Left ventricle myocardium superior (tissue), 1 donor: ENCODE results near the gene CCDC188. TPM values are rescaled to one million over a fixed set of nuclear protein-coding genes. Genes with fewer than 3 reads are reported as not detected.

ENCODE experiments used
- ATAC-seq: fragments of 200-7000 bp; cut with Tn5 transposase; one replicate; pipeline ENCODE4 v1.9.1; 2020; ENCODE audit warnings: mild to moderate bottlenecking, moderate library complexity
- DNase-seq: peaks from one replicate; pipeline ENCODE4 v3.0.0-alpha.2; 2020
- intact Hi-C: fragments of 100-400 bp; cut with micrococcal nuclease; formaldehyde crosslinking; loops from one replicate; pipeline ENCODE4 v1.11.0; 2022
- long read RNA-seq: library from polyadenylated mRNA; unstranded; transcript quantifications from one replicate; pipeline ENCODE4 v2.0.0, GENCODE V29; 2021
- total RNA-seq: library from RNA; stranded (reverse); fragmentation: NEBNext Ultra II Directional; extraction: Animal tissue kit (Norgen Biotek cat#: 25700); gene quantifications from one replicate; pipeline ENCODE4 v1.2.1, GENCODE V29; 2021
- donor health status: DM: no; HTN: yes; CAD: no; lungs with severe emphysema.

The CCDC188 gene
- 0.27 TPM for total RNA-seq
- long read RNA-seq, result 0 reads

DNA sequence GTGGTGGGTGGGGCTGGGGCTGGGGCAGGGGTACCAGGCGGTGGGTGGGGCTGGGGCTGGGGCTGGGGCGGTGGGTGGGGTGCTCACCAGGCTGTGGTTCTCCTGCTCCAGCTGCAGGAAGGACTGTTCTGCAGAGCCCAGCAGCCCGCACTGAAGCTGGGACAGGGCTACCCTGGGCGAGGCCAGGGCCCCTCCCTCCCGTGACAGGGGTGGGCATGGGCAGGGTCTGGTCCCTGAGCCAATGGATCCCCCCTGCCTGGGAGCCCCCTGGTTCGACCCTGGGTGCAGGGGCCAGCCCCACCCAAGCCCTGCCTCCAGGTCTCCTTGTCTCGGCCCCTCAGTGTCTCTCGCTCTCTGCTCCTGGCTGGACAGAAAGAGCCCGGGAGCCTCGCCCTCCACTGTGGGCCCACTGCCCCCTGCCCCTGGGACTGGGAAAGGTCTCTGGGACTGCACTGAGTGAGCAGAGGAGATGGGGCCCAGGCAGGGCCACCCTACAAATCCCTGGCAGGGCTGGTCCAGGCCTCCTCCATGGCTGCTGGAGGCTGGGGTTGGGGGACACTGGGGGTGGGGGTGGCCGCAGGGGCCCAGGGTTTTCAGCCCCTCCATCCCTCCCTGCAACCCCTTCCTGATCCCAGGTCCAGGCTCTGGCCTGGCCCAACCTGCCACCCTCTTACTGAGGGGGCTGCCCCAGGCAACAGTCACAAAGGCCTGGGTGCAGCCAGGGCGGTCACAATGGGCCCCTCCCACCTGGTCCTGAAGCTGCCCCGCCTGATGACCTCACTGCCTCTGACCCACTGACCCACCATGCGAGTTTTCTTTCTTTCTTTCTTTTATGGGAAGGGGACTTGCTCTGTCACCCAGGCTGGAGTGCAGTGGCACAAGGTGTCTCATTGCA, at the start of gene CCDC188:
CCDC188 (minus strand) TSS at position 675 of the 895 bp plus-strand sequence; CDS start at position 606, 69 bp downstream.
- no peak for DNase-seq
- intact Hi-C loops, result no loop called here

GRCh38 chr22:20199906-20200305, 49.1 kb upstream of the CCDC188 start:
- intact Hi-C loops, result no loop called here
- ATAC-seq (no peak), DNase-seq (no peak)

More for the DNA sequence above, at the start of gene CCDC188:
- no peak for ATAC-seq

GRCh38 chr22:20199413-20199842, 48.6 kb upstream of the CCDC188 start:
- no peak for ATAC-seq
- no peak for DNase-seq
- intact Hi-C loops, result no loop called here

DNA sequence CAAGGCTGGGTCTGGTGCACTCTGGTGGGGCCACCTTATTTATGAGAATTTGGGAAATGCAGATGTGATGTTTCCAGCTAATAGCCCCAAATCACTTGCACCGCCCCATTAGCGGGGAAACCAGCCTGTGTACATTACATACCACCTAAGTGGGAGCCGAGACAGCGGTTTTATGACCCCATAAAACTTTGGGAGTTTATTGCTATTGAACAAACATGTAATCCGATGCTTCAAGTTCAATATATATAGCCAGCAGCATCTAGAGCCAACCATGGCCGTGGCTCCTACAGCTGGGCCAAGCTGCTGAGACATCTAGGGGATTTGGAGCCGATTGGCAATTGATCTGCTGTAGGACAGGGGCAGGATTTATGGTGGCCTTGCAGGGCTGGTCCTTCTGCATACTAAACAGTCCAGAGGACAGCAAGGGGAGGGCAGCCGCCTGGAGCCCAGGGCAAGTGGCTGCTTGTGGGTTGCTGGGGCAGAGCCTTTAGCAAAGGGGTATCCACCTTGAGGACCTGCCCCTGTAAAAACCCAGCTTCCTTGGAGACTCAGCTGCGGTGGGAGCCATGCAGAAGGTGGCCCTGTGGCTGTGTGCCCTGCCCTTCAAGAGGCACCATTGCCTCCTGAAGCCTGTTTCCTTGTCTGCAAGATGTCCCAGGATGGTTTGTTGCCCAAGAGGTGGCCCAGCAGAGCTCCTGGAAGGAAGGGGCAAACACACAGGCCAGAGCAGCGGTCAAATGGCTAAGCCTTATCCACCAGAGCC, 47.9 kb upstream of the CCDC188 start:
- intact Hi-C loops, result no loop called here
- ATAC-seq, result no peak
- no peak for DNase-seq

GRCh38 chr22:20197407-20198030, 46.7 kb upstream of the CCDC188 start:
- intact Hi-C loops, result no loop called here
- no peak for ATAC-seq
- no peak for DNase-seq

GRCh38 chr22:20196094-20196842, 45.4 kb upstream of the CCDC188 start:
- intact Hi-C loops, result no loop called here
- no peak for ATAC-seq
- DNase-seq, result no peak

DNA sequence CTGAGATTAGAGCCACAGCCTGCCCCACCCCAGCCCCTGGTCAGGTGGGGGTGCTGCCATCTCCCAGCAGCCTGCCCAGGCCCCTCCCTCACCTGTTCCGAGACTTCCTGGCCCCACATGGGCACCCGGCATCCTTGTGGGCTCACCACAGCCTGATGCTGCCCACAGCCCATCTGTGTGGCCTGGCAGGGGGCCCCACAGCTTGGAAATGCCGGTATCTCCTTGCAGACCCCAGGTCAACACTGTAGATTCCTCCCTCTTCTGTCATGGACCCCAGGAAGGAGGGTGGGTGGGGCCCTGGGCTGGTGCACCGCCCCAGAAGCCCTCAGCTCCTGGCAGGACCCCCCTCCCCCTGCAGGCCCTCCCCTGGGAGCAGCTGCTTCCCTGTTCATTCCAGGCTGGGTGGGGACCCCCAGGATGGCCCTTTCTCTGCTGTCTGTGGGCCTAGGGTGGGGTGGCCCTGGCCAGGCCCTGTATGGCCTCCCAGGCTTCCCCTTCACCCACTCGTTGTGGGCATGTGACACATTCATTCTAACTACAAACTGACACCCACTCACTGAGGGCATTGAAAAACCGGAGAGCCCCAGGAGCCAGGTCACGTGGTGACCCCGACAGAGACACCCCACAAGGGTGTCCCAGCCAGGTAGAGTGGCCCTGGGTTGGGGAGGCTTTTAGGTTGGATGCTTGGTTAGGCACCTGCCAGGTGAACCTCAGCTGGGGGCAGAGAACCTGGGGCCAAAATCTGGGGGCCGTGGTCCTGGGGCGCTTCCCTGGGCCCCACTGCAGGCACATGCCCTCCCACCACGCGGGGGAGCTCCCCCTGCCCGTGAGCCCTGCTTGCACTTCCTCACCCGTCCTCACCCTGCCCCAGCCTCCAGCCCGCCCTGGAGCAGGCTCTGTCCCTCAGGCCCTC, 44.1 kb upstream of the CCDC188 start:
- intact Hi-C loops, result no loop called here
- DNase-seq, result no peak
- no peak for ATAC-seq

DNA sequence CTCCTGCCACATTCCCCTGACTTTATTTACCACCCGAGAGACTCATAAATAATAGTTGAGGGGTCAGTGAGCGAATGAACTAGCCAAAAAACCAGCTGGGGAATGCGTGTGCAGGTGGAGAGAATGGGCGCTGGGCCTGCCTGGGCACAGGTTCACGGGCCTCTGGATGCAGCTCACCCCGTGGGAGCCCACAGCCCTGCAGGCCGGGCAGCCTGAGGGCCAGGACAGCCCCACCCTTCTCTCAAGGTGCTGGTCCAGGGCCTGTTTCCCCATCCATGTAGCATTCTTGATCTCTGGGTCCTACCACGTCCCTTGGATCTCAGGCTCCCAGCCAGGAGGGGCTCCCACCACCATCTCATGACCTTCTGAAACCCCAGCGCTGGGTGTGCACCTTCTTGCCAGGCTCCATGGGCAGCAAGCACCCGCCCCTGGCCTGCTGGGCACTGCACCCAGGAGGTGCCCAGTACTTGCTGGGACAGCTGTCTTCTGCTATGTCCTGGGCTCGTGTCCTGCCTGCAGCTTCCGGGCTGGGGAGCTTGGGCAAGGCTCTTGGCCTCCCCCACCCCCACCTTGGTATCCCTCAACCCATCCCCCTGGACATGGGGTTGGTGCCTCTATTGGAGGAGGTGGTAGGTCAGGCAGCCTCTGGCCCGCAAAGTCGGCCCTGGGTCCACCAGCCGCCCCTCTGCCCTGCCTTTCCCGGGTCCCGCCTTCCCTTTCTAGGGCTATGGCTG, 43.1 kb upstream of the CCDC188 start:
- intact Hi-C loops, result no loop called here
- ATAC-seq (no peak), DNase-seq (no peak)

DNA sequence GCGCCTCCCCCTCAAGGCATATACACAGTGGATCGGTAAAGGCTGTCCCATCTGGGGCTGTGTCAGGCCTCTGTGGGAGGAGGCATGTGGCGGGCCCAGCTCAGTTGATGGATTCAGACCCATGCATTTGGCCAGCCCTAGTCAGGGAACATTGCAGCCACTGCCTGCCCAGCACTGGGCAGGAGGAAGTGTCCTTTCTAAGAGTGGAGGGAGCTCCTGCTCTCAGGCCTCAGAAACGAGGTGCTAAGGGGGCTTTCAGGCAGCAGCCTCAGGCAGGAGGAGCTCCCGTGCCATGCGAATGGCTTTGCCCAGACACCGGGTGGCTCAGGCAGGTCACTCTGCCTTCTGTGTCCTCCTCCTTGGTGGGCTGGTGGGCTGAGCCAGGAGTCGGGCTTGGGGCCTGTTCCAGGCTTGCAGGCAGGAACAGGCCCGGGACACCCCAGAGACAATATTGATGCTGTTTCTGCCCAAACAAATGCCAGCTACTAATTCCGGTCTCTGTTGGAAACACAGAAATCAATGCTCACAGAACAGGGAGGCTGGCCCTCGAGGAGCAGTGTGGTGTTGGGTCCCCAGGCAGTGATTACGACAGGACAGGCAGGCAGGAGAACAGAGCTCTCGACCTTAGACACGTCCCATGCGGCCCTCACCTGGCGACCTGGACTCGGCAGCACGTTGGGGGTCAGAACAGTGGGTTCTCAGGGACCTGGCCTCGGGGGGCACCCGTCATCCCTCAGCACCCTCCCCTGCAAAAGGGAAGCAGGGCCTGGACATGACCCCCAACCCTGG, 42.3 kb upstream of the CCDC188 start:
- no peak for DNase-seq
- ATAC-seq, result no peak
- intact Hi-C loops, result no loop called here

DNA sequence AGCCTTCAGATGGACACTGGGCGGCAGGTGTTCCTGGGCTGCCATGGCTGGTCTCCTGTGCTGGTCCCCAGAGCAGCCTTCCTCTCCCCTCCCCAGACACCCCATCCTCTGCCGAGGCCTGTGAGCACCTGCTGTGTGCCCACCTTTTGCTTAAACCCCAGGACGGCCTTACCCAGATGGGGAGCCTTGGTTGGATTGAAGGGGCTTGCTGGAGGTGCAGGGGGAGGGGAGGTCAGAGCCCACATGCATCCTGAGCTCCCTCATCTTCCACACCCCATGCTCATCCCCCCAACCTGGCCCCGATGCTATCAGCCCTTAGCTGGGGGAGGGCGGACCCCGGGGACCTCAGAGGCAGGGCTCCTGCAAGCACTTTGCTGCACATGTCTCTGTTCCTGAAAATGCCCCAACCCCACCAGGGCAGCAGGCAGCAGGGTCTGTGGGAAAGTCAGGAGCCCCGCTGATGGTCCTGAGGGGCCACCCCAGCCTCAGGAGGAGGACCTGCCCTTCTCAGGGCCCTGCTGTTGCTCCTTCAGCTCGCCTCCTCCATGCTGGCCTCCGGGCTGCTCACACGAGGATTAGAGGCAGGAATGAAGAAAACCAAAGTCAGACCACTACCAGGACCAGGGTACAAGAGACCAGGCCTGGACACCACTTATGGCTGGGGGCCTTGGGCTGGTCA, 41.6 kb upstream of the CCDC188 start:
- no peak for DNase-seq
- intact Hi-C loops, result no loop called here
- no peak for ATAC-seq

DNA sequence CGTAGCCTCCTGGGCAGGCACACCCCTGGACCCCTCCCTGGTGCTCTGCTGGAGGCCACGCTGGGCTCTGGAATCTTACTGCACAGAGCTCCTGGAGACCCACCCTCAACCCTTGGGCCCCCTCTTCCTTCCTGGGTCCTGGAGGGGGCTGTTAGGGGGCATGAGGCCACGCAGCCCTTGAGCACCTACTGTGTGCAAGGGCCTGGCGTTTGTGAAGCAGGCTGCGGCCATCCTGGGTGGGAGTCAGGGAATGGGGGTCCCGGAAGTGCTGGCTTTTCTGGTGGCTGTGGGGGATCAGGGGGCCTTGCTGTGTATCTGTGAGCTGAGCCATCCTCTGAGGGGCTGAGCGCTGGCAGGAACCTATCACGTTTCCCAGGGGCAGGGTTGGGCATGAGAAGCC, 40.9 kb upstream of the CCDC188 start:
- intact Hi-C loops, result no loop called here
- ATAC-seq, result no peak
- no peak for DNase-seq

GRCh38 chr22:20191000-20191515, 40.2 kb upstream of the CCDC188 start:
- intact Hi-C loops, result no loop called here
- DNase-seq (no peak), ATAC-seq (no peak)

GRCh38 chr22:20188567-20188877, 37.7 kb upstream of the CCDC188 start:
- DNase-seq (no peak), ATAC-seq (no peak)
- intact Hi-C loops, result no loop called here

- DNase-seq (no peak), ATAC-seq (peak; percentile 62)
- intact Hi-C loops, result no loop called here
These were observed 37.1 kb upstream of the CCDC188 start for GRCh38 chr22:20187777-20188566.

- no peak for DNase-seq
- intact Hi-C loops, result no loop called here
- ATAC-seq, result no peak
These were observed 36.2 kb upstream of the CCDC188 start for GRCh38 chr22:20186871-20187546.
